Stomach (tissue), 9 donors: ENCODE results near the gene USHBP1. TPM values are rescaled to one million over a fixed set of nuclear protein-coding genes. Genes with fewer than 3 reads are reported as not detected.
A peak's percentile ranks its signal among the peaks of the same experiment; 100 is the strongest.

ENCODE experiments used
- DNase-seq, 2 donors: peaks; one replicate each; pipeline versions ENCODE4 v3.0.0 to v3.0.0-alpha.2; 2013 to 2019
- H3K27ac ChIP-seq, 5 donors: fragments of 200-600 bp in 4 of 5; sonication (generic) in 4 of 5; one replicate each; pipeline ENCODE4 v1.5.1; 2013 to 2019; ENCODE audit warnings: mild to moderate bottlenecking in 1 of 5, moderate library complexity in 1 of 5
- H3K27me3 ChIP-seq, 3 donors: fragments of 200-600 bp; sonication (generic); one replicate each; pipeline ENCODE4 v1.5.1; 2017 to 2019; ENCODE audit warnings: mixed run types in 1 of 3
- H3K36me3 ChIP-seq, 4 donors: fragments of 200-600 bp; sonication (generic); 1 replicate in 3 of 4; 2 replicates in 1 of 4; pipeline ENCODE4 v1.5.1; 2016 to 2019
- H3K4me1 ChIP-seq, 4 donors: fragments of 200-600 bp; sonication (generic); one replicate each; pipeline ENCODE4 v1.5.1; 2016 to 2019
- H3K4me3 ChIP-seq, 4 donors: fragments of 200-600 bp; sonication (generic) in 3 of 4; one replicate each; pipeline ENCODE4 v1.5.1; 2016 to 2019; ENCODE audit warnings: mild to moderate bottlenecking in 1 of 4
- H3K9me3 ChIP-seq, 4 donors: fragments of 200-600 bp; sonication (generic); one replicate each; pipeline ENCODE4 v1.5.1; 2016 to 2019
- EP300 ChIP-seq: sonication (generic); formaldehyde crosslinking; IDR thresholded peaks from one replicate; pipeline ENCODE4 v1.6.1; 2017; ENCODE audit warnings: antibody characterized with exemption
- POLR2A ChIP-seq, 4 donors: fragments of 450-650 bp; IDR thresholded peaks; one replicate each; pipeline ENCODE4 v1.6.1; 2016; ENCODE audit warnings: antibody characterized with exemption in 4 of 4, control low read depth in 2 of 4, mild to moderate bottlenecking in 1 of 4, moderate library complexity in 1 of 4
- POLR2AphosphoS5 ChIP-seq, 3 donors: sonication (generic); formaldehyde crosslinking; IDR thresholded peaks; one replicate each; pipeline ENCODE4 v1.6.1; 2016; ENCODE audit warnings: antibody characterized with exemption in 3 of 3
- WGBS, 5 donors: extraction: QIAGEN DNeasy Blood & Tissue Kit in 3 of 5; methylation state at CpG; one replicate each; pipeline versions ENCODE4 v1.1.5 to v1.1.7; 2013 to 2018; 5-methylcytosine and 5-hydroxymethylcytosine counted together
- intact Hi-C: fragments of 100-400 bp; cut with DNase I; formaldehyde crosslinking; loops from one replicate; pipeline ENCODE4 v1.15.1; 2023; ENCODE audit warnings: low total_unique reads
- polyA plus RNA-seq, 3 donors: library from polyadenylated mRNA; stranded (reverse); fragments of 200-250 nt; gene quantifications; one replicate each; pipeline ENCODE4 v1.2.3, GENCODE V29; 2013
- total RNA-seq, 5 donors: library from RNA; depleted of rRNA; stranded (reverse); fragments of >200 nt; gene quantifications; one replicate each; pipeline versions ENCODE4 v1.1.0 to v1.2.3, GENCODE V29; 2014 to 2016
- TF ChIP-seq, protein P1 (sequence below), 7 experiments: fragments of 450-650 bp in 4 of 7; fragments of 200-600 bp in 3 of 7; sonication (generic) in 3 of 7; IDR thresholded peaks; one replicate each; pipeline ENCODE4 v1.5.1; 2016 to 2019; ENCODE audit warnings: antibody characterized with exemption in 7 of 7, control low read depth in 2 of 7, mild to moderate bottlenecking in 1 of 7
- donor health status: healthy with polysubstance abuse.
- donor health status: Bipolar disorder and iron deficiency.
- donor health status: healthy.

USHBP1 gene
- total and polyA plus RNA-seq, 8 donors: 2.1 to 7.7 (median 3.8) TPM; not detected in 2

DNA sequence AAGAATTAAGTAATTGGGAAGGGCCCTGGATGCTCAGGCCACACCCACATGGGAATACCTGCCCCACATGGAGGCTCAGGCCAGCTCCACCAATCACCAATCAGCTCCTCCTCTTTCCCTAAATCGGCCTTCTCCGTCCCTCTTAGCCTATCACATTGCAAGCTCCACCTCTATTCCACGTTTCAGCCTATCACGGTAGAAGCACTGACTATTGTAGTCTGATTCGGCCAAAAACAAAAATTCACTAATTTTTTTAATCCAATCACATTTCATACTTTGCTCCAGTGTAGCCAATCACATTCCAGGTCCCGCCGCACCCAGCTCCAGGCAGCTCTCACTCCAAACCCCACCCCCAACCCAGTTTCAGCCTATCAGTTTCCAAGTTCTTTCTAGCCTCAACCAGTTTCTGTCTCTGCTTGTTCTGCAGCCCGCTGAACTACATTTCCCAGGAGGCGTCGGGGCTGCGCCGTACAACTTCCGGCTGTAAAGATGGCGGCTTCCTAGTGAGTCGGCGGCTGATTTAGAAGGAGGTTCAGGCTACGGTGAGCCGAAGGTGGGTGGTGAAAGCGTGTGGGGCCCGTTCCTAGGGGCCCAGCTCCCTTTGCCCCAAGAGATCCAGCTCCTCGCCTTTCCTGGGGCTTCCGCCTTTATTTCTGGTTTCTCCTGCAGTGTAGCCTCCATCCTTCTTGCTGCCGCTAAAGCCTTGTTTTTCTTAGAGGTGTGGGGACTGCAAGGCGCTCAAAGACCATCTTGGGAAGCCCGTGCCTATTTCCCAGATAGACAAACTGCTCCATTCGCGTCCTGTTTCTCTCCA is 2.6 kb upstream of the USHBP1 start, which contains the start of gene BABAM1:
Gene BABAM1, plus strand, starts transcription at position 469 of the 814 bp plus-strand sequence. CDS start 1,364 bp downstream, outside the sequence.
- 0 to 1% (median 0%) methylated on average over 27 of the region's 27 CpGs for WGBS, 5 donors
- no peaks in the 10 kb centered on the region for H3K9me3 ChIP-seq
- peaks cover 14 to 36% (median 36%) of the 10 kb centered on the region in 4 donors for H3K36me3 ChIP-seq
- TF ChIP-seq EP300: no peak
- peak; percentile 55 to 77 (median 64) for TF ChIP-seq POLR2AphosphoS5 (IDR thresholded peaks at IDR 0.05)
- TF ChIP-seq POLR2A (IDR thresholded peaks at IDR 0.05): no peak
- H3K4me1 ChIP-seq: peaks cover 6 to 20% (median 17%) of the 10 kb centered on the region in 4 donors
- H3K27me3 ChIP-seq: no peaks in the 10 kb centered on the region
- H3K27ac ChIP-seq: peak within 1 kb of the TSS; percentile 38 to 84 (median 77)
- intact Hi-C loops: no loop called here
- H3K4me3 ChIP-seq: peak within 1 kb of the TSS; percentile 69 to 82 (median 78)
- DNase-seq: peak; percentile 96 to 99

DNA sequence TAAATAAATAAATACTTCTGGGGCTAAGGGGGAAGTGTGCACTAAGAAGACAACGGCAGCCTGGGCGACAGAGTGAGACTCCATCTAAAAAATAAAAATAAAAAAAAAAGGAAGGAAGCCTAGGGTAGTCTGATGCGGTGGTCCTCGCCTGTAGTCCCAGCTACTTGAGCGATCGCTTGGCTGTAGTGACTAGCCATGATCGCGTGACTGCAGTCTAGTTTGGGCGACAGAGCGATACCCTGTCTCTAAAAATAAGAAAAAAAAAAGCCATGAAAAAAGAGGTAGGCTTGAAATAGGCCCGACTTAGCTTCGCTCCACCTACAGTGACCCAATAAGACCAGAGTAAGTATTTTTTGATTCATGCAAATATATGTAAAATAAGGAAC is 2.0 kb upstream of the USHBP1 start:
- intact Hi-C loops: no loop called here
- Histone ChIP-seq H3K4me3 (no peak overlapping the region), H3K27me3 (no peaks in the 10 kb centered on the region), H3K9me3 (no peaks in the 10 kb centered on the region), H3K27ac (peak overlapping the region in 4 of 5 donors; percentile 5 to 84 (median 80)), H3K36me3 (peaks cover 9 to 30% (median 30%) of the 10 kb centered on the region in 4 donors), H3K4me1 (peaks cover 6 to 20% (median 17%) of the 10 kb centered on the region in 4 donors)
- no peak for TF ChIP-seq EP300
- TF ChIP-seq POLR2A (IDR thresholded peaks at IDR 0.05): no peak
- TF ChIP-seq, protein P1, sequence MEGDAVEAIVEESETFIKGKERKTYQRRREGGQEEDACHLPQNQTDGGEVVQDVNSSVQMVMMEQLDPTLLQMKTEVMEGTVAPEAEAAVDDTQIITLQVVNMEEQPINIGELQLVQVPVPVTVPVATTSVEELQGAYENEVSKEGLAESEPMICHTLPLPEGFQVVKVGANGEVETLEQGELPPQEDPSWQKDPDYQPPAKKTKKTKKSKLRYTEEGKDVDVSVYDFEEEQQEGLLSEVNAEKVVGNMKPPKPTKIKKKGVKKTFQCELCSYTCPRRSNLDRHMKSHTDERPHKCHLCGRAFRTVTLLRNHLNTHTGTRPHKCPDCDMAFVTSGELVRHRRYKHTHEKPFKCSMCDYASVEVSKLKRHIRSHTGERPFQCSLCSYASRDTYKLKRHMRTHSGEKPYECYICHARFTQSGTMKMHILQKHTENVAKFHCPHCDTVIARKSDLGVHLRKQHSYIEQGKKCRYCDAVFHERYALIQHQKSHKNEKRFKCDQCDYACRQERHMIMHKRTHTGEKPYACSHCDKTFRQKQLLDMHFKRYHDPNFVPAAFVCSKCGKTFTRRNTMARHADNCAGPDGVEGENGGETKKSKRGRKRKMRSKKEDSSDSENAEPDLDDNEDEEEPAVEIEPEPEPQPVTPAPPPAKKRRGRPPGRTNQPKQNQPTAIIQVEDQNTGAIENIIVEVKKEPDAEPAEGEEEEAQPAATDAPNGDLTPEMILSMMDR (IDR thresholded peaks at IDR 0.05): no peak
- no peak for TF ChIP-seq POLR2AphosphoS5 (IDR thresholded peaks at IDR 0.05)
- 72 to 80% (median 76%) methylated on average over 12 of the region's 12 CpGs for WGBS, 5 donors
- no peak for DNase-seq

DNA sequence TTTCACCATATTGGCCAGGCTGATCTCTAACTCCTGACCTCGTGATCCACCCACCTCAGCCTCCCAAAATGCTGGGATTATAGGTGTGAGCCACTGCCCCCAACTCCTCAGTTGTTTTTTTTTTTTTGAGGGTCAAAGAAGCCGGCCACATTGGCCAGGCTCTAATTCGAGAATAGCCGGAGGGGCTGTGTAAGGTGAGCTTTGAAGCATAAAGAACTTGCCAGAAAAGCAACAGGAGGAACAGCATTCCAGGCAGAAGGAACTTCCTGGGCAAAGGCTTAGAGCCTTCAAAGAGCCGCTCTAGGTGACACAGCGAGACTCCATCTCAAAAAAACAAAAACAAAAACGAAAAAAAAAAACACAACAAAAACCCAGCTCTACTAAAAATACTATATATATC is 1.5 kb upstream of the USHBP1 start:
- intact Hi-C loops: no loop called here
- H3K27ac ChIP-seq: peak overlapping the region in 3 of 5 donors; percentile 77 to 84 (median 82)
- TF ChIP-seq POLR2AphosphoS5 (IDR thresholded peaks at IDR 0.05) (no peak), EP300 (no peak), POLR2A (IDR thresholded peaks at IDR 0.05) (no peak)
- TF ChIP-seq, protein P1 (IDR thresholded peaks at IDR 0.05): no peak
- H3K4me3 ChIP-seq: no peak overlapping the region
- peaks cover 6 to 20% (median 17%) of the 10 kb centered on the region in 4 donors for H3K4me1 ChIP-seq
- DNase-seq: no peak
- H3K9me3 ChIP-seq: no peaks in the 10 kb centered on the region
- H3K27me3 ChIP-seq: no peaks in the 10 kb centered on the region
- H3K36me3 ChIP-seq: peaks cover 5 to 25% (median 25%) of the 10 kb centered on the region in 4 donors
- WGBS, 5 donors: 87 to 92% (median 89%) methylated on average over 7 of the region's 7 CpGs

DNA sequence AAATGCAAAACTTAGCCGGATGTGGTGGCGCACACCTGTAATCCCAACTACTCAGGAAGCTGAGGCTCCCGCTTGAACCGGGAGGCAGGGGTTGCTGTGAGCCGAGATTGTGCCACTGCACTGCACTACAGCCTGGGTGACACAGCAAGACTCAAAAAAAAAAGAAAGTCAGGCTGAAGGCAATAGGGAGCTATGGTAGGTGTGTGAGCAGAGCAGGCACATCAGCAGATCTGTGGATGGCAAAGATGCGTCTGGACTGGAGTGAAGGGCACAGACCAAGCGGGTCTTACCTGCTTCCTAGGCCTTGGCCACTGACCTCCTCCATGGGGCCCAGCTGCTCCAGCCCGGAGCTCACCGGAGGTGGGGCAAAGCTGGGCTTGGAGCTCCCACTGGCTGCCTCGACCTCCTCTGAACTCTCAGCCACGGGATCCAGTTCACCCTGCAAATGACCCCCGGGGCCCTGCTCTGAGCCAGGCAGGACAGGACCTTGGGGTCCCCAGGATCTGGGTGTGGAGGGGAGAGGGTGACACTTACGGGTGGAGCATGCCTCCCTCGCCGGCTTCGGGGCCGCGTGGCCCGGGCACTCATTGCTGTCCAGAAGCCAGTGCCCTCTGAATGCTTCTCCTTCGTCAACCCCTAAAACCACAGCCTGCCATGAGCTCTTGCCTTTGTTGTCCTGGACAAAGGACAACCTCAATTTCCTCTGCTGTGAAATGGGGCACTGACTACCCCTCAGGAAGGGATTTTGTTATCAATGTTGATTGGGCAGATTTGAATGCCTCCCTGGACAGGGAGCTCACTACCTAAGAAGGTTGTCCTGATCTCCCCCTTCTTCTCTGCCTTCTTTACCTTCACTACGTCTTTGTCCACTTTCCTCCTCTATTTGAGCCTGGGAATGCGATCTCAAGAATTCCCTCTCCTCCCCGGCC is 569 bp downstream of the USHBP1 start:
- intact Hi-C loops: no loop called here
- Histone ChIP-seq H3K36me3 (peaks cover 0 to 4% (median 4%) of the 10 kb centered on the region in 4 donors), H3K4me3 (peak overlapping the region; percentile 13 to 38 (median 28)), H3K9me3 (peaks cover 0 to 9% (median 4%) of the 10 kb centered on the region in 4 donors), H3K27me3 (no peaks in the 10 kb centered on the region), H3K27ac (peak overlapping the region in 4 of 5 donors; percentile 36 to 55 (median 49)), H3K4me1 (peaks cover 6 to 24% (median 17%) of the 10 kb centered on the region in 4 donors)
- TF ChIP-seq POLR2A (IDR thresholded peaks at IDR 0.05): no peak
- TF ChIP-seq POLR2AphosphoS5 (IDR thresholded peaks at IDR 0.05): no peak
- TF ChIP-seq, protein P1 (IDR thresholded peaks at IDR 0.05): no peak
- no peak for TF ChIP-seq EP300
- no peak for DNase-seq
- 75 to 90% (median 83%) methylated on average over 20 to 23 of the region's 23 CpGs for WGBS, 5 donors
